Esophagus squamous epithelium (tissue), 5 donors: ENCODE data around the gene FNDC8. TPM values are rescaled to one million over a fixed set of nuclear protein-coding genes. Genes with fewer than 3 reads are reported as not detected.
"Not testable (repeated sequence)": the region's sequence is repeated elsewhere in the genome, so short reads cannot be mapped to it uniquely, and the experiment has no call there.

Source experiments
- DNase-seq: peaks from one replicate; lab custom pipeline; 2025; lab: John Stamatoyannopoulos, UW
- H3K27ac ChIP-seq, 4 donors: fragments of 200-600 bp; sonication (generic); one replicate each; pipeline ENCODE4 v1.5.1; 2016 to 2019; ENCODE audit warnings: mild to moderate bottlenecking in 1 of 4
- H3K27me3 ChIP-seq, 4 donors: fragments of 200-600 bp; sonication (generic); 1 replicate in 3 of 4; 2 replicates in 1 of 4; pipeline versions ENCODE4 v1.5.1 to v1.6.0; 2017 to 2021; ENCODE audit warnings: antibody characterized with exemption in 1 of 4
- H3K36me3 ChIP-seq, 3 donors: fragments of 200-600 bp; sonication (generic); one replicate each; pipeline ENCODE4 v1.5.1; 2016 to 2019
- H3K4me1 ChIP-seq, 3 donors: fragments of 200-600 bp; sonication (generic); one replicate each; pipeline ENCODE4 v1.5.1; 2017 to 2019
- H3K4me3 ChIP-seq, 4 donors: fragments of 200-600 bp; sonication (generic); 1 replicate in 3 of 4; 2 replicates in 1 of 4; pipeline ENCODE4 v1.5.1; 2016 to 2019; ENCODE audit warnings: mild to moderate bottlenecking in 2 of 4, moderate library complexity in 1 of 4
- H3K9me3 ChIP-seq, 3 donors: fragments of 200-600 bp; sonication (generic); one replicate each; pipeline ENCODE4 v1.5.1; 2016 to 2019
- CTCF ChIP-seq, 6 experiments: fragments of 450-650 bp in 4 of 6; fragments of 200-600 bp in 2 of 6; sonication (generic) in 2 of 6; IDR thresholded peaks; one replicate each; pipeline ENCODE4 v1.5.1; 2016 to 2019; ENCODE audit warnings: antibody characterized with exemption in 6 of 6, mild to moderate bottlenecking in 4 of 6, moderate library complexity in 4 of 6
- POLR2A ChIP-seq, 4 donors: fragments of 450-650 bp; IDR thresholded peaks; one replicate each; pipeline ENCODE4 v1.6.1; 2017; ENCODE audit warnings: antibody characterized with exemption in 4 of 4, mild to moderate bottlenecking in 4 of 4, moderate library complexity in 3 of 4
- WGBS, 2 donors: methylation state at CpG; one replicate each; pipeline ENCODE4 v1.1.5; 2018; 5-methylcytosine and 5-hydroxymethylcytosine counted together
- intact Hi-C: fragments of 100-400 bp; cut with DNase I; formaldehyde crosslinking; loops from one replicate; pipeline ENCODE4 v1.15.0; 2022
- total RNA-seq, 4 donors: library from RNA; depleted of rRNA; stranded (reverse); fragments of >200 nt; gene quantifications; one replicate each; pipeline ENCODE4 v1.1.0, GENCODE V29; 2016
- donor health status: DM: yes; HTN: yes; CAD: no.

FNDC8 gene
- total RNA-seq, 4 donors from 2014 or later = not detected

GRCh38 chr17:35103271-35103670 is 18.1 kb upstream of the FNDC8 start:
- Histone ChIP-seq H3K27ac (no peak overlapping the region), H3K4me3 (no peak overlapping the region), H3K9me3 (no peaks in the 10 kb centered on the region), H3K36me3 (peaks cover 9 to 79% (median 15%) of the 10 kb centered on the region in 3 donors), H3K27me3 (no peaks in the 10 kb centered on the region), H3K4me1 (no peaks in the 10 kb centered on the region)
- DNase-seq = no peak
- TF ChIP-seq POLR2A (IDR thresholded peaks at IDR 0.05) (no peak), CTCF (IDR thresholded peaks at IDR 0.05) (no peak)
- 94 to 97% methylated on average over 5 of the region's 5 CpGs for WGBS, 2 donors
- intact Hi-C loops = no loop called here

- Histone ChIP-seq H3K27me3 (no peaks in the 10 kb centered on the region), H3K4me3 (no peak overlapping the region), H3K9me3 (no peaks in the 10 kb centered on the region), H3K36me3 (peaks cover 9 to 62% (median 15%) of the 10 kb centered on the region in 3 donors), H3K4me1 (no peaks in the 10 kb centered on the region), H3K27ac (no peak overlapping the region)
- no peak for TF ChIP-seq CTCF (IDR thresholded peaks at IDR 0.05)
- TF ChIP-seq POLR2A (IDR thresholded peaks at IDR 0.05) = no peak
- WGBS, 2 donors = 92 to 94% methylated on average over 4 to 5 of the region's 5 CpGs
- DNase-seq = no peak
- intact Hi-C loops = no loop called here
Observed at GRCh38 chr17:35104844-35105450, 16.5 kb upstream of the FNDC8 start.

GRCh38 chr17:35110791-35111190 is 10.6 kb upstream of the FNDC8 start:
- H3K4me1 ChIP-seq, intact Hi-C loops, H3K27me3 ChIP-seq, H3K27ac ChIP-seq, H3K4me3 ChIP-seq, DNase-seq, H3K9me3 ChIP-seq: not testable (repeated sequence)
- peaks cover 0 to 12% (median 0%) of the 10 kb centered on the region in 3 donors for H3K36me3 ChIP-seq
- WGBS, 2 donors = 91 to 97% methylated on average over 9 to 16 of the region's 17 CpGs

GRCh38 chr17:35116845-35117244 is 4.6 kb upstream of the FNDC8 start:
- 89% methylated on average over 11 to 12 of the region's 12 CpGs for WGBS, 2 donors
- Histone ChIP-seq H3K27me3 (no peaks in the 10 kb centered on the region), H3K27ac (no peak overlapping the region), H3K4me3 (no peak overlapping the region), H3K4me1 (peaks cover 6 to 35% (median 11%) of the 10 kb centered on the region in 3 donors), H3K36me3 (no peaks in the 10 kb centered on the region), H3K9me3 (no peaks in the 10 kb centered on the region)
- no peak for DNase-seq
- TF ChIP-seq POLR2A (IDR thresholded peaks at IDR 0.05) = no peak
- TF ChIP-seq CTCF (IDR thresholded peaks at IDR 0.05) = no peak
- intact Hi-C loops = loop anchor here (5.0 kb wide), 1 partner anchor 120 kb away; no protein-coding TSS in a partner anchor

GRCh38 chr17:35117984-35118383 is 3.4 kb upstream of the FNDC8 start:
- Histone ChIP-seq H3K27ac (no peak overlapping the region), H3K4me1 (peaks cover 6 to 35% (median 11%) of the 10 kb centered on the region in 3 donors), H3K4me3 (no peak overlapping the region), H3K27me3 (no peaks in the 10 kb centered on the region), H3K36me3 (no peaks in the 10 kb centered on the region), H3K9me3 (no peaks in the 10 kb centered on the region)
- TF ChIP-seq CTCF (IDR thresholded peaks at IDR 0.05) (peak in 3 of 6 experiments; percentile 9 to 50 (median 30)), POLR2A (IDR thresholded peaks at IDR 0.05) (no peak)
- intact Hi-C loops = loop anchor here (5.0 kb wide), 1 partner anchor 121 kb away; no protein-coding TSS in a partner anchor
- no peak for DNase-seq
